OCI-LY1 (cell line): ENCODE measurements around the gene HNMT.

ENCODE experiments used
- H2AFZ ChIP-seq: fragments of 200-600 bp; sonication (generic), shearing (Covaris generic); 2 replicates; pipeline ENCODE4 v1.6.0; 2014; ENCODE audit warnings: antibody characterized with exemption, mild to moderate bottlenecking, low read length
- H3F3A ChIP-seq: fragments of 200-600 bp; sonication (generic), shearing (Covaris generic); 2 replicates; pipeline ENCODE4 v1.6.0; 2014; ENCODE audit warnings: mild to moderate bottlenecking, antibody characterized with exemption, low read length, moderate library complexity; ENCODE audit not compliant: insufficient read depth
- H3K27ac ChIP-seq: fragments of 200-600 bp; sonication (generic); 2 replicates; pipeline ENCODE4 v1.5.1; 2014; ENCODE audit warnings: low read length, mixed run types, mild to moderate bottlenecking, low read depth; ENCODE audit not compliant: poor library complexity, severe bottlenecking
- H3K27me3 ChIP-seq: fragments of 200-600 bp; sonication (generic); 2 replicates; pipeline ENCODE4 v1.6.0; 2014; ENCODE audit warnings: antibody characterized with exemption, mild to moderate bottlenecking, low read length, moderate library complexity; ENCODE audit not compliant: insufficient read depth
- H3K36me3 ChIP-seq: fragments of 200-600 bp; sonication (generic); 2 replicates; pipeline ENCODE4 v1.6.1; 2014; ENCODE audit warnings: mild to moderate bottlenecking, antibody characterized with exemption, low read length, moderate library complexity, mixed read lengths; ENCODE audit not compliant: insufficient read depth
- H3K4me1 ChIP-seq: fragments of 200-600 bp; sonication (generic); 2 replicates; pipeline ENCODE4 v1.5.1; 2014; ENCODE audit warnings: mild to moderate bottlenecking, low read length, moderate library complexity; ENCODE audit not compliant: insufficient read depth, severe bottlenecking
- H3K4me2 ChIP-seq: fragments of 200-600 bp; sonication (generic), shearing (Covaris generic); 2 replicates; pipeline ENCODE4 v1.6.1; 2014; ENCODE audit warnings: low read length
- H3K4me3 ChIP-seq: fragments of 200-600 bp; sonication (generic); 2 replicates; pipeline ENCODE4 v1.5.1; 2014; ENCODE audit warnings: low read length, low read depth, mild to moderate bottlenecking, mixed read lengths; ENCODE audit not compliant: poor library complexity, severe bottlenecking
- H3K79me2 ChIP-seq: fragments of 200-600 bp; shearing (Covaris generic); 2 replicates; pipeline ENCODE4 v1.6.1; 2016; ENCODE audit warnings: mixed run types, low read length, mixed read lengths; ENCODE audit not compliant: insufficient read depth
- H3K9ac ChIP-seq: fragments of 200-600 bp; sonication (generic), shearing (Covaris generic); 2 replicates; pipeline ENCODE4 v1.6.1; 2014; ENCODE audit warnings: mild to moderate bottlenecking, low read length, mixed read lengths
- H3K9me2 ChIP-seq: fragments of 200-600 bp; sonication (generic), shearing (Covaris generic); 2 replicates; pipeline ENCODE4 v1.6.1; 2014; ENCODE audit warnings: low read depth, mild to moderate bottlenecking, low read length, mixed read lengths
- H3K9me3 ChIP-seq: fragments of 200-600 bp; shearing (Covaris generic); 2 replicates; pipeline ENCODE4 v1.6.1; 2014; ENCODE audit warnings: low read length, mixed read lengths
- H4K20me1 ChIP-seq: fragments of 200-600 bp; sonication (generic), shearing (Covaris generic); 2 replicates; pipeline ENCODE4 v1.6.0; 2016; ENCODE audit warnings: mild to moderate bottlenecking, low read length; ENCODE audit not compliant: insufficient read depth
- CTCF ChIP-seq: fragments of 200-600 bp; sonication (generic), shearing (Covaris generic); IDR thresholded peaks from 2 replicates; pipeline ENCODE4 v1.5.1; 2017; ENCODE audit warnings: mild to moderate bottlenecking, antibody characterized with exemption, low read length, moderate library complexity, mixed read lengths
- EZH2 ChIP-seq: fragments of 200-600 bp; sonication (generic), shearing (Covaris generic); IDR thresholded peaks from 2 replicates; pipeline ENCODE4 v1.8.0; 2017; ENCODE audit warnings: borderline replicate concordance, mixed run types, mild to moderate bottlenecking, antibody characterized with exemption, low read length, moderate library complexity, mixed read lengths

Gene HNMT

GRCh38 chr2:137960223-137960622 lies 4.0 kb upstream of the HNMT start:
- no peaks in the 10 kb centered on the region for H3K4me1 ChIP-seq
- H3K9ac ChIP-seq, result no peak overlapping the region
- no peak overlapping the region for H3K4me2 ChIP-seq
- no peak overlapping the region for H2AFZ ChIP-seq
- H3K79me2 ChIP-seq, result no peaks in the 10 kb centered on the region
- H3K4me3 ChIP-seq, result no peak overlapping the region
- no peaks in the 10 kb centered on the region for H3K36me3 ChIP-seq
- no peak for TF ChIP-seq CTCF
- TF ChIP-seq EZH2, result no peak
- H3K9me2 ChIP-seq, result no peaks in the 10 kb centered on the region
- no peaks in the 10 kb centered on the region for H4K20me1 ChIP-seq
- H3F3A ChIP-seq, result no peaks in the 10 kb centered on the region
- H3K27ac ChIP-seq, result no peak overlapping the region
- no peaks in the 10 kb centered on the region for H3K9me3 ChIP-seq
- no peaks in the 10 kb centered on the region for H3K27me3 ChIP-seq

GRCh38 chr2:137961602-137962001 lies 2.7 kb upstream of the HNMT start:
- no peak for TF ChIP-seq EZH2
- no peak for TF ChIP-seq CTCF
- Histone ChIP-seq H3K79me2 (no peaks in the 10 kb centered on the region), H3K9ac (no peak overlapping the region), H3K9me3 (no peaks in the 10 kb centered on the region), H4K20me1 (no peaks in the 10 kb centered on the region), H3K9me2 (no peaks in the 10 kb centered on the region), H3K27ac (no peak overlapping the region), H3K4me1 (no peaks in the 10 kb centered on the region), H3K27me3 (no peaks in the 10 kb centered on the region), H3K4me2 (no peak overlapping the region), H3F3A (no peaks in the 10 kb centered on the region), H3K36me3 (no peaks in the 10 kb centered on the region), H3K4me3 (no peak overlapping the region), H2AFZ (no peak overlapping the region)

- H3K36me3 ChIP-seq, result no peaks in the 10 kb centered on the region
- no peak for TF ChIP-seq CTCF
- TF ChIP-seq EZH2, result no peak
- no peaks in the 10 kb centered on the region for H3K9me3 ChIP-seq
- H2AFZ ChIP-seq, result no peak overlapping the region
- H3K27me3 ChIP-seq, result no peaks in the 10 kb centered on the region
- no peak overlapping the region for H3K9ac ChIP-seq
- no peak overlapping the region for H3K4me3 ChIP-seq
- no peaks in the 10 kb centered on the region for H3K79me2 ChIP-seq
- H3K9me2 ChIP-seq, result no peaks in the 10 kb centered on the region
- H3K4me1 ChIP-seq, result no peaks in the 10 kb centered on the region
- no peak overlapping the region for H3K27ac ChIP-seq
- H4K20me1 ChIP-seq, result no peaks in the 10 kb centered on the region
- no peaks in the 10 kb centered on the region for H3F3A ChIP-seq
- H3K4me2 ChIP-seq, result no peak overlapping the region
These were observed 673 bp upstream of the HNMT start for GRCh38 chr2:137963535-137964065.
